Thyroid gland (tissue), 4 donors: ENCODE results near the gene SUB1.

Source experiments
- CTCF ChIP-seq, 6 experiments: fragments of 200-600 bp in 3 of 6; fragments of 450-650 bp in 3 of 6; sonication (generic) in 3 of 6; IDR thresholded peaks; one replicate each; pipeline ENCODE4 v1.5.1; 2016 to 2019; ENCODE audit warnings: antibody characterized with exemption in 6 of 6, mild to moderate bottlenecking in 2 of 6, inconsistent platforms in 1 of 6, moderate library complexity in 1 of 6
- POLR2A ChIP-seq, 2 donors: fragments of 450-650 bp; IDR thresholded peaks; one replicate each; pipeline ENCODE4 v1.6.1; 2017; ENCODE audit warnings: antibody characterized with exemption in 2 of 2, mild to moderate bottlenecking in 2 of 2, moderate library complexity in 1 of 2

- TF ChIP-seq CTCF (IDR thresholded peaks at IDR 0.05): no peak
- no peak for TF ChIP-seq POLR2A (IDR thresholded peaks at IDR 0.05)
Observed at GRCh38 chr5:32638309-32638708, 53.0 kb downstream of the SUB1 start.
